Measurements from ENCODE around the gene PAWR. TPM values are rescaled to one million over a fixed set of nuclear protein-coding genes. Genes with fewer than 3 reads are reported as not detected.

The PAWR gene
- total and polyA plus RNA-seq, 9 donors = 26.4 to 125 (median 72.8) TPM

- intact Hi-C loops (cut with DNase I) = no loop called here
- 89 to 92% (median 89%) methylated on average over 4 of the region's 4 CpGs for WGBS, 3 donors
Observed at GRCh38 chr12:79668113-79668512, 22.7 kb downstream of the PAWR start.

GRCh38 chr12:79665212-79665887 lies 25.4 kb downstream of the PAWR start:
- Histone ChIP-seq H3K4me1 (ENCODE audit: insufficient read depth) (peaks cover 6% of the 10 kb centered on the region), H3K4me3 (no peak overlapping the region), H3K9me3 (no peaks in the 10 kb centered on the region), H3K36me3 (no peaks in the 10 kb centered on the region), H3K27ac (no peak overlapping the region), H3K27me3 (no peaks in the 10 kb centered on the region)
- no peak for DNase-seq
- 74 to 81% (median 80%) methylated on average over 4 of the region's 4 CpGs for WGBS, 3 donors
- intact Hi-C loops (cut with DNase I) = no loop called here
- TF ChIP-seq EP300 (IDR thresholded peaks at IDR 0.05) = no peak

More at GRCh38 chr12:79668113-79668512, 22.7 kb downstream of the PAWR start:
- Histone ChIP-seq H3K27me3 (no peaks in the 10 kb centered on the region), H3K36me3 (no peaks in the 10 kb centered on the region), H3K4me1 (ENCODE audit: insufficient read depth) (peaks cover 3% of the 10 kb centered on the region), H3K9me3 (no peaks in the 10 kb centered on the region), H3K4me3 (no peak overlapping the region), H3K27ac (no peak overlapping the region)
- no peak for DNase-seq
- TF ChIP-seq CTCF (IDR thresholded peaks at IDR 0.05) = no peak
- TF ChIP-seq POLR2A (IDR thresholded peaks at IDR 0.05) = no peak
- no peak for TF ChIP-seq EP300 (IDR thresholded peaks at IDR 0.05)

- Histone ChIP-seq H3K36me3 (no peaks in the 10 kb centered on the region), H3K4me1 (ENCODE audit: insufficient read depth) (peaks cover 6% of the 10 kb centered on the region), H3K4me3 (no peak overlapping the region), H3K27ac (no peak overlapping the region), H3K9me3 (no peaks in the 10 kb centered on the region), H3K27me3 (no peaks in the 10 kb centered on the region)
- intact Hi-C loops (cut with DNase I) = no loop called here
- no peak for TF ChIP-seq CTCF (IDR thresholded peaks at IDR 0.05)
- TF ChIP-seq POLR2A (IDR thresholded peaks at IDR 0.05) = no peak
- no peak for TF ChIP-seq EP300 (IDR thresholded peaks at IDR 0.05)
- 77 to 83% (median 81%) methylated on average over 4 of the region's 4 CpGs for WGBS, 3 donors
- no peak for DNase-seq
Observed at GRCh38 chr12:79664518-79664917, 26.2 kb downstream of the PAWR start.

GRCh38 chr12:79662046-79662811 lies 28.5 kb downstream of the PAWR start:
- no peak for DNase-seq
- no peaks in the 10 kb centered on the region for H3K36me3 ChIP-seq
- H3K27me3 ChIP-seq = no peaks in the 10 kb centered on the region
- WGBS, 3 donors = 68 to 97% (median 78%) methylated on average over 1 of the region's 1 CpG
- peaks cover 7% of the 10 kb centered on the region for H3K4me1 ChIP-seq (ENCODE audit: insufficient read depth)
- H3K27ac ChIP-seq = no peak overlapping the region
- H3K9me3 ChIP-seq = no peaks in the 10 kb centered on the region
- intact Hi-C loops (cut with DNase I) = no loop called here
- no peak overlapping the region for H3K4me3 ChIP-seq
- TF ChIP-seq POLR2A (IDR thresholded peaks at IDR 0.05) (no peak), CTCF (IDR thresholded peaks at IDR 0.05) (no peak), EP300 (IDR thresholded peaks at IDR 0.05) (no peak)

- Histone ChIP-seq H3K27me3 (no peaks in the 10 kb centered on the region), H3K4me3 (no peak overlapping the region), H3K9me3 (no peaks in the 10 kb centered on the region), H3K36me3 (no peaks in the 10 kb centered on the region), H3K4me1 (ENCODE audit: insufficient read depth) (peaks cover 8% of the 10 kb centered on the region), H3K27ac (no peak overlapping the region)
- intact Hi-C loops (cut with DNase I) = no loop called here
- no peak for TF ChIP-seq POLR2A (IDR thresholded peaks at IDR 0.05)
- TF ChIP-seq CTCF (IDR thresholded peaks at IDR 0.05) = no peak
- TF ChIP-seq EP300 (IDR thresholded peaks at IDR 0.05) = no peak
- no peak for DNase-seq
Observed at GRCh38 chr12:79661629-79662028, 29.1 kb downstream of the PAWR start.
